GM23338 (cell line): ENCODE data around the gene TRIO. TPM values are rescaled to one million over a fixed set of nuclear protein-coding genes. Genes with fewer than 3 reads are reported as not detected.
A peak's percentile ranks its signal among the peaks of the same experiment; 100 is the strongest.

Source experiments
- ATAC-seq: fragments of 200-7000 bp; cut with Tn5 transposase; 3 replicates; pipeline ENCODE4 v1.9.1; 2020
- DNase-seq: peaks from one replicate; pipeline ENCODE4 v3.0.0-alpha.2; 2015; ENCODE audit warnings: low spot score
- H2AFZ ChIP-seq: fragments of 200-600 bp; sonication (generic); 2 replicates; pipeline ENCODE4 v1.8.0; 2016; ENCODE audit warnings: antibody characterized with exemption, mild to moderate bottlenecking, moderate library complexity
- H3F3A ChIP-seq: fragments of 200-600 bp; sonication (generic); replicated peaks from 2 replicates; pipeline ENCODE4 v1.8.0; 2017; ENCODE audit warnings: antibody characterized with exemption, mixed run types, low read depth
- H3K27ac ChIP-seq: fragments of 200-600 bp; sonication (generic); 2 replicates; pipeline ENCODE4 v1.6.1; 2016; ENCODE audit warnings: low read depth
- H3K27me3 ChIP-seq: fragments of 200-600 bp; sonication (generic); 2 replicates; pipeline ENCODE4 v1.8.0; 2016; ENCODE audit warnings: mild to moderate bottlenecking, mixed run types, moderate library complexity; ENCODE audit not compliant: insufficient read depth
- H3K36me3 ChIP-seq: fragments of 200-600 bp; sonication (generic); 2 replicates; pipeline ENCODE4 v1.8.0; 2016; ENCODE audit warnings: mild to moderate bottlenecking; ENCODE audit not compliant: insufficient read depth
- H3K4me1 ChIP-seq: fragments of 200-600 bp; sonication (generic); 2 replicates; pipeline ENCODE4 v1.8.0; 2016; ENCODE audit warnings: mild to moderate bottlenecking, moderate library complexity; ENCODE audit not compliant: insufficient read depth
- H3K4me2 ChIP-seq: fragments of 200-600 bp; sonication (generic); 2 replicates; pipeline ENCODE4 v1.7.1; 2017; ENCODE audit warnings: mixed run types
- H3K4me3 ChIP-seq: fragments of 200-600 bp; sonication (generic); 2 replicates; pipeline ENCODE4 v1.6.1; 2016; ENCODE audit warnings: mixed run types
- H3K79me2 ChIP-seq: fragments of 200-600 bp; sonication (generic); replicated peaks from 2 replicates; pipeline ENCODE4 v1.8.0; 2017; ENCODE audit warnings: mild to moderate bottlenecking; ENCODE audit not compliant: insufficient read depth
- H3K9me2 ChIP-seq: fragments of 200-600 bp; sonication (generic); 2 replicates; pipeline ENCODE4 v1.8.0; 2017; ENCODE audit not compliant: insufficient read depth
- H4K20me1 ChIP-seq: fragments of 200-600 bp; sonication (generic); replicated peaks from 2 replicates; pipeline ENCODE4 v1.8.0; 2017; ENCODE audit warnings: mild to moderate bottlenecking; ENCODE audit not compliant: insufficient read depth
- H3K27ac Mint-ChIP-seq: 2 replicates; pipeline ENCODE4 v1.8.0; 2020; ENCODE audit warnings: inconsistent platforms, mild to moderate bottlenecking, moderate library complexity, mixed read lengths
- H3K27me3 Mint-ChIP-seq: 3 replicates; pipeline ENCODE4 v1.8.0; 2022; ENCODE audit warnings: low read depth, mild to moderate bottlenecking, moderate library complexity, mixed read lengths, inconsistent platforms; ENCODE audit not compliant: insufficient read depth, poor library complexity
- H3K36me3 Mint-ChIP-seq: 3 replicates; pipeline ENCODE4 v1.8.0; 2021; ENCODE audit warnings: low read depth, mild to moderate bottlenecking, inconsistent platforms, moderate library complexity, mixed read lengths
- H3K4me1 Mint-ChIP-seq: 3 replicates; pipeline ENCODE4 v1.8.0; 2020; ENCODE audit warnings: mild to moderate bottlenecking, inconsistent platforms, mixed read lengths
- H3K4me3 Mint-ChIP-seq: 3 replicates; pipeline ENCODE4 v1.8.0; 2021; ENCODE audit warnings: moderate library complexity, mild to moderate bottlenecking, inconsistent platforms, mixed read lengths
- H3K9me3 Mint-ChIP-seq: 3 replicates; pipeline ENCODE4 v1.8.0; 2020; ENCODE audit warnings: moderate library complexity, mild to moderate bottlenecking, inconsistent platforms, mixed read lengths
- CREB1 ChIP-seq: fragments of 250-450 bp; sonication (Bioruptor Pico); IDR thresholded peaks from 2 replicates; pipeline ENCODE4 v1.5.0; 2020; ENCODE audit warnings: low read depth, mild to moderate bottlenecking, moderate library complexity
- EZH2 ChIP-seq: fragments of 200-600 bp; sonication (generic); IDR thresholded peaks from one replicate; pipeline ENCODE4 v1.8.0; 2017; ENCODE audit warnings: antibody characterized with exemption, mild to moderate bottlenecking, low read depth; ENCODE audit not compliant: unreplicated experiment
- EZH2phosphoT487 ChIP-seq: fragments of 200-600 bp; sonication (generic); IDR thresholded peaks from one replicate; pipeline ENCODE4 v1.8.1; 2018; ENCODE audit warnings: antibody characterized with exemption; ENCODE audit not compliant: unreplicated experiment
- JUNB ChIP-seq: IDR thresholded peaks from one replicate; pipeline ENCODE4 v1.6.1; 2016; ENCODE audit warnings: antibody characterized with exemption; ENCODE audit not compliant: unreplicated experiment
- NANOG ChIP-seq: IDR thresholded peaks from 2 replicates; pipeline ENCODE4 v1.6.1; 2016; ENCODE audit warnings: antibody characterized with exemption, borderline replicate concordance
- POLR2AphosphoS5 ChIP-seq: IDR thresholded peaks from 2 replicates; pipeline ENCODE4 v1.6.1; 2016; ENCODE audit warnings: antibody characterized with exemption, low read depth
- REST ChIP-seq: IDR thresholded peaks from one replicate; pipeline ENCODE4 v1.6.1; 2018; ENCODE audit warnings: antibody characterized with exemption; ENCODE audit not compliant: unreplicated experiment
- STAT1 ChIP-seq: IDR thresholded peaks from one replicate; pipeline ENCODE4 v1.6.1; 2016; ENCODE audit warnings: antibody characterized with exemption; ENCODE audit not compliant: unreplicated experiment
- ZNF114 ChIP-seq: fragments of 250-450 bp; sonication (Bioruptor Pico); IDR thresholded peaks from 2 replicates; pipeline ENCODE4 v1.5.0; 2020; ENCODE audit warnings: mild to moderate bottlenecking, moderate library complexity
- ZNF331 ChIP-seq: fragments of 250-450 bp; sonication (Bioruptor Pico); IDR thresholded peaks from 2 replicates; pipeline ENCODE4 v1.5.0; 2020; ENCODE audit warnings: low read depth, mild to moderate bottlenecking, moderate library complexity
- ZNF462 ChIP-seq: fragments of 250-450 bp; sonication (Bioruptor Pico); IDR thresholded peaks from 2 replicates; pipeline ENCODE4 v1.5.0; 2020; ENCODE audit warnings: mild to moderate bottlenecking, moderate library complexity
- polyA plus RNA-seq: library from polyadenylated mRNA; unstranded; fragments of >200 nt; fragmentation: Nextera tagmentation; extraction: Ambion mirVana; gene quantifications from 2 replicates; pipeline ENCODE4 v1.2.1, GENCODE V29; 2016
- total RNA-seq: library from RNA; depleted of rRNA; stranded (reverse); fragments of >200 nt; shearing (Covaris generic); gene quantifications from 2 replicates; pipeline ENCODE4 v1.2.3, GENCODE V29; 2014
- TF ChIP-seq, protein P1 (sequence below): IDR thresholded peaks from 2 replicates; pipeline ENCODE4 v1.6.1; 2016; ENCODE audit warnings: antibody characterized with exemption
- TF ChIP-seq, protein P2 (sequence below), 2 experiments: fragments of 200-600 bp in 1 of 2; sonication (generic) in 1 of 2; conservative IDR thresholded peaks; 2 replicates each; pipeline versions ENCODE4 v1.5.1 to v1.6.1; 2016 to 2017; ENCODE audit warnings: antibody characterized with exemption in 2 of 2, low read depth in 2 of 2, mild to moderate bottlenecking in 2 of 2, moderate library complexity in 1 of 2

TRIO gene
- total and polyA plus RNA-seq, 2 experiments from 2014 or later, result 13.8 to 113 TPM

DNA sequence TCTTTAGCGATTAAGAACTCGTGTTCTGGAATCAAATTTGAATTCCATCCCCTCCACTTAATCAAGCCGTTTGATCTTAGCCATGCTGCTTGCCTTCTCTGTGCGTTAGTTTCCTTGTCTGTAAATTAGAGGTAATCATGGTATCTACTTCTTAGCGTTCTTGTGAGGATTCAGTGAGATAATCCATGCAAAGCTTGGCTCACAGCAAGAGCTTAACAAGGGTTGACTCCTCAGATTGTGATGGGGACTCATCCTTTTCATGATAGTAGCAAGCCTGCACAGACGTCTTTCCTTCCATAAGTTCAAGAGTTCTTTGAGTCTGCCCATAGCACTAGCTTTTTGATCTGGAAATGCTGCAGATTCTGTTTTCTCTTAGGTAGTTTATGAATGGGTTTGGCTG is 72.8 kb downstream of the TRIO start:
- Histone ChIP-seq H3K27ac (no peak overlapping the region), H3K79me2 (peaks cover 99% of the 10 kb centered on the region), H3K27me3 (no peaks in the 10 kb centered on the region), H3K9me2 (0 out of 2 replicates have a peak, but pooled peaks cover 4% of the 10 kb centered on the region), H3K4me2 (0 out of 2 replicates have a peak overlapping the region, but pooled peaks have one; percentile 33), H3F3A (no peaks in the 10 kb centered on the region), H4K20me1 (peaks cover 28% of the 10 kb centered on the region), H3K4me3 (no peak overlapping the region), H3K4me1 (peaks cover 87% of the 10 kb centered on the region), H2AFZ (no peak overlapping the region), H3K36me3 (no peaks in the 10 kb centered on the region)
- Mint-ChIP-seq H3K9me3 (no peaks in the 10 kb centered on the region), H3K4me1 (peaks cover 79% of the 10 kb centered on the region), H3K4me3 (no peak overlapping the region), H3K27ac (no peak overlapping the region), H3K27me3 (peaks cover 4% of the 10 kb centered on the region), H3K36me3 (no peaks in the 10 kb centered on the region)
- TF ChIP-seq ZNF331 (no peak), ZNF462 (CRISPR knock-in tag) (no peak), POLR2AphosphoS5 (no peak), ZNF114 (no peak), JUNB (no peak), EZH2phosphoT487 (no peak), STAT1 (no peak), NANOG (no peak), CREB1 (CRISPR knock-in tag) (no peak), REST (no peak), EZH2 (no peak)
- TF ChIP-seq, protein P1, sequence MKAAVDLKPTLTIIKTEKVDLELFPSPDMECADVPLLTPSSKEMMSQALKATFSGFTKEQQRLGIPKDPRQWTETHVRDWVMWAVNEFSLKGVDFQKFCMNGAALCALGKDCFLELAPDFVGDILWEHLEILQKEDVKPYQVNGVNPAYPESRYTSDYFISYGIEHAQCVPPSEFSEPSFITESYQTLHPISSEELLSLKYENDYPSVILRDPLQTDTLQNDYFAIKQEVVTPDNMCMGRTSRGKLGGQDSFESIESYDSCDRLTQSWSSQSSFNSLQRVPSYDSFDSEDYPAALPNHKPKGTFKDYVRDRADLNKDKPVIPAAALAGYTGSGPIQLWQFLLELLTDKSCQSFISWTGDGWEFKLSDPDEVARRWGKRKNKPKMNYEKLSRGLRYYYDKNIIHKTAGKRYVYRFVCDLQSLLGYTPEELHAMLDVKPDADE, result no peak
- TF ChIP-seq, protein P2, sequence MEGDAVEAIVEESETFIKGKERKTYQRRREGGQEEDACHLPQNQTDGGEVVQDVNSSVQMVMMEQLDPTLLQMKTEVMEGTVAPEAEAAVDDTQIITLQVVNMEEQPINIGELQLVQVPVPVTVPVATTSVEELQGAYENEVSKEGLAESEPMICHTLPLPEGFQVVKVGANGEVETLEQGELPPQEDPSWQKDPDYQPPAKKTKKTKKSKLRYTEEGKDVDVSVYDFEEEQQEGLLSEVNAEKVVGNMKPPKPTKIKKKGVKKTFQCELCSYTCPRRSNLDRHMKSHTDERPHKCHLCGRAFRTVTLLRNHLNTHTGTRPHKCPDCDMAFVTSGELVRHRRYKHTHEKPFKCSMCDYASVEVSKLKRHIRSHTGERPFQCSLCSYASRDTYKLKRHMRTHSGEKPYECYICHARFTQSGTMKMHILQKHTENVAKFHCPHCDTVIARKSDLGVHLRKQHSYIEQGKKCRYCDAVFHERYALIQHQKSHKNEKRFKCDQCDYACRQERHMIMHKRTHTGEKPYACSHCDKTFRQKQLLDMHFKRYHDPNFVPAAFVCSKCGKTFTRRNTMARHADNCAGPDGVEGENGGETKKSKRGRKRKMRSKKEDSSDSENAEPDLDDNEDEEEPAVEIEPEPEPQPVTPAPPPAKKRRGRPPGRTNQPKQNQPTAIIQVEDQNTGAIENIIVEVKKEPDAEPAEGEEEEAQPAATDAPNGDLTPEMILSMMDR (conservative IDR thresholded peaks at IDR 0.05; ENCODE audit: low read depth in 2 of 2), result no peak
- no peak for DNase-seq
- no peak for ATAC-seq
